T-helper 1 cell treated with Interleukin-12 subunit alpha and Interleukin-12 subunit beta and Interleukin-4 antibody, amounts not matched to agents 30 ng/mL and 1 ng/mL, for 36 hours (primary cell): Measurements from ENCODE around the gene DST. TPM values are rescaled to one million over a fixed set of nuclear protein-coding genes. Genes with fewer than 3 reads are reported as not detected.

Experiments
- intact Hi-C: fragments of 100-400 bp; cut with micrococcal nuclease; formaldehyde crosslinking; loops from one replicate; pipeline ENCODE4 v1.15.1; 2024
- total RNA-seq: library from RNA; stranded (reverse); gene quantifications from 2 replicates; pipeline ENCODE4 v1.2.3, GENCODE V29; 2022

Gene DST
- total RNA-seq, 1 donor from 2014 or later: 13.0 TPM

GRCh38 chr6:56539527-56540105, 103.1 kb downstream of the DST start:
- intact Hi-C loops: loop anchor here (5.0 kb wide), 2 partner anchors 303 to 778 kb away; partner anchors contain the start of gene PRIM2

- intact Hi-C loops: no loop called here
Measured at GRCh38 chr6:56538851-56539250, 103.8 kb downstream of the DST start.

- intact Hi-C loops: no loop called here
Measured at GRCh38 chr6:56537223-56537770, 105.4 kb downstream of the DST start.

DNA sequence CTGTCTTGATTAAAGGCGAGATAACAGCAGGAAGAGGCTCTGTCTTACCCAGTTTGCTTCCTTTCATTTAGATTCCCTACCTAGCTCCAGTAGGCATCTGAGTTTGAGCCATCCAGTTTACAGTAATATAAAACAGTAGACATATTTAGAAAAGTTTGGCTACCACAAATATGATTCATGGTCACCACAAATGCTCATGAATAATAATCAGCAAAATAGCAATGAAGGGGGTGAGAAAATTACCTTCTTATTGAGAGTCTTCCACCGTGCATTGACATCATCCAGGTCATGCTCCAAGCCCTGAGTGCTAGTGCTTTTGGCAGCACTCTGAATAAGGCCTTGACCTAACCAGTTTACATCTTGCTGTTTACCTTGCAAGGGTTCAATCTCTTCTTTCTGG, 106.2 kb downstream of the DST start:
- intact Hi-C loops: no loop called here

GRCh38 chr6:56535626-56536025, 107.1 kb downstream of the DST start:
- intact Hi-C loops: no loop called here

GRCh38 chr6:56534680-56535419, 107.8 kb downstream of the DST start:
- intact Hi-C loops: no loop called here

GRCh38 chr6:56532766-56533551, 109.7 kb downstream of the DST start:
- intact Hi-C loops: no loop called here

DNA sequence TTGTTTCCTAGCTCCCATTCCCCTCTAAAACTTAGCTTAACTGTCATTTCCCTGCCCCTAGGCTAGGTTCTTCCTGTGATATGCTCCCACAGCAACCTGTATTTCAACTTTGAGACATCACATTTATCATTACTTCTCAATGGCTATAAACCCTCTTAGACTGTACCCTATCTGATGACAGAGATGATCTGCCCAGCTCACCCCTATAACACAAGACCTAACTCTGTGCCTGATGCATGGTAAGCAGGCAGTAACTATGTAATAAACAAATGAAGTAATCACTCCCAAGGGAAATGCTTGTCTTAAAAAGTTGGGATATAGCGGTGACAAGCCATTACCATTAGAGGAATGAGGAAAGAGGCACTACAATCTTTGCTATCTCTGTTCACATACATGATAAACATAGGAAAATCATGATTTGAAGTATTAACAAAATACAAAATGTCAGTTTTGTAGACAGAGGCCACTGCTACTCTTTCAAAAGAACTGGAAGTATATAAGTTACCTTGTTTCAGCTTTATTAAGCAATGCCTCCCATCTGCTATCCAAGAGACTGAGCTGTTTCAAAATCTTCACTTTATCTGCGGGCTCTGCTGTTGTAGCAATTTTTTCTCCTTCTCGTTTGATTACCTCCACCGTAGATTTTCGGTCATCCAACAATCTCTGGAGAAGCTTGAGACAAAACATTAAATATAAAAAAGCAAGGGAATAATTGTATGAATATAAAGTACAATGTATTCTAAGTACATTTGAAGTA, 110.7 kb downstream of the DST start:
- intact Hi-C loops: no loop called here

GRCh38 chr6:56529594-56530191, 113.0 kb downstream of the DST start:
- intact Hi-C loops: no loop called here

GRCh38 chr6:56528412-56528841, 114.3 kb downstream of the DST start:
- intact Hi-C loops: no loop called here

DNA sequence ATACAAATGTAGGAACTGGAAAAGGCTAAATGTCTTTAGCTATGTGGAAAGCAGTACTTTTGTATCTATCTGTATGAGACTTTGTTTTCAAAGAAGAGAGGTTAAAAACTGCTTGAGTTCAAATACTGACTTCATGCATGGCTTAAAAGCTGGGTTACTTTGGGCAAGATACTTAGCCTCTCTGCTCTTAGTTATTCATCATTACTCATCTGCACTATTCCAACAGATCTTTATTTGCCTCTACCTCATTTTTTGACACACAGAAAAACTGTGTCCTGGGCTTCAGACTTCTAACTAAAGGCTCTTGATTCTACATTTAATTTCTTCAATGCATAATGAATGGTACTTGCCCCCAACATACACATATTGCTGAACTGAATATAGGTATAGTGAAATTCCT, 114.8 kb downstream of the DST start:
- intact Hi-C loops: no loop called here

DNA sequence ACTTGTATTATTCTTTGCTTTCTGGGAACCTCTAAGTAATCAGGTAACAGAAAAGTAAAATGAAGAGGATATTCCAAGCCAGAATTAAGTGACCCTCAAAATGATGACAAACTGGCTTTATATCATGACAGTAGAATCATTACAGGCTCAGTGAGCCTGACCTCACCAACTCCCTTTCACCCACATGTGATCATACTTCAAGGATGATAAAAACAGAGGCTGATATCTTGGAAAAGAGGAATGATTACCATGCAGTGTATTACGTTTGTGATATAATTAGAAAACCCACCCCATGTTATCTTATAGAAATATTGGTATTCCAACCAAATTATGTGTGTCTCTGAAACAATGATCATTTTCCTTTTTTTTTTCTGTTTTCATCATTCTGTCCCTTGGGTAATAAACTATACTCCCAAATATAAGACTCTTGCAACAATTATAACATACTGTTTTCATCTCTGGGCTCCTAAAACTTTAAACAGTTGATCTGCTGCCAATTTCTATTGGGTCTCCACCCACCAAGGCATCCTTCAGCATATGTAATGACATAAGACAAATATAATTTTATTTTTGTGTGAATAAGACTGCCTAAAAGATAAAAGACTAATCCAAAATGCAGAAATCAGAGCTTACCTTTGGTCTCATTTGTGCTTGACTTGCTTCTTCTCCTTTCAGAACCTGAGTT, 115.7 kb downstream of the DST start:
- intact Hi-C loops: no loop called here

GRCh38 chr6:56525974-56526789, 116.5 kb downstream of the DST start:
- intact Hi-C loops: no loop called here

- intact Hi-C loops: no loop called here
Measured at GRCh38 chr6:56524891-56525703, 117.6 kb downstream of the DST start.

GRCh38 chr6:56522495-56523270, 120.0 kb downstream of the DST start:
- intact Hi-C loops: no loop called here

- intact Hi-C loops: no loop called here
Measured at GRCh38 chr6:56521976-56522375, 120.7 kb downstream of the DST start.

DNA sequence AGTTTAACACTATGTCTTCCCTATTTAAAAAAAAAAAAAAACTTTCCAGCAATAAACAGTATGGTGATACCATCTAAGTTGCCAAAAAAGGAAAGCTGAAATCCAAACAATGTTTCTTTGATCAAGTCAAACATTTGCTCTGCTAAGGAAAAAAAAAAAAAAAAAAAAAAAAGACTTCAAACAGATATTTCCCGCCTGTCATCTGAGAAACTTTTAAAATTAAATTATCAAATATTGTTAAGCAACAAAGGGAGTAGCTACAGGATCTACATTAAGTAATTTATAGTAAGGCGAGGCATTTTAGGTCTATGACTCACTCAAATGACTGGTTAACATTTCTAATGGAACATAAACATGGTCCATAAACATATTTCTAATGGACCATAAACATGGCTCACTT, 121.2 kb downstream of the DST start:
- intact Hi-C loops: no loop called here

- intact Hi-C loops: no loop called here
Measured at GRCh38 chr6:56520218-56520617, 122.5 kb downstream of the DST start.
